T-helper 2 cell treated with Interferon-gamma antibody and Interleukin-4, amounts not matched to agents 5 μg/mL and 100 μg/mL, for 36 hours (primary cell): Measurements from ENCODE around the gene PEAK3.
A peak's percentile ranks its signal among the peaks of the same experiment; 100 is the strongest.
"Not testable (repeated sequence)": the region's sequence is repeated elsewhere in the genome, so short reads cannot be mapped to it uniquely, and the experiment has no call there.

ENCODE experiments used
- DNase-seq: peaks from one replicate; pipeline ENCODE4 v3.0.0; 2021; ENCODE audit warnings: low spot score
- H3K27ac Mint-ChIP-seq: one replicate; pipeline ENCODE4 v1.8.0; 2021; ENCODE audit warnings: mild to moderate bottlenecking, mixed read lengths
- H3K27me3 Mint-ChIP-seq: one replicate; pipeline ENCODE4 v1.8.0; 2021; ENCODE audit warnings: low read depth, mixed read lengths
- H3K36me3 Mint-ChIP-seq: one replicate; pipeline ENCODE4 v1.8.0; 2021; ENCODE audit warnings: low read depth, mixed read lengths
- H3K4me1 Mint-ChIP-seq: one replicate; pipeline ENCODE4 v1.8.0; 2021; ENCODE audit warnings: low read depth, mixed read lengths
- H3K4me3 Mint-ChIP-seq: one replicate; pipeline ENCODE4 v1.8.0; 2022; ENCODE audit warnings: mild to moderate bottlenecking, moderate library complexity, mixed read lengths
- H3K9me3 Mint-ChIP-seq: one replicate; pipeline ENCODE4 v1.8.0; 2021; ENCODE audit warnings: mixed read lengths

The PEAK3 gene

DNA sequence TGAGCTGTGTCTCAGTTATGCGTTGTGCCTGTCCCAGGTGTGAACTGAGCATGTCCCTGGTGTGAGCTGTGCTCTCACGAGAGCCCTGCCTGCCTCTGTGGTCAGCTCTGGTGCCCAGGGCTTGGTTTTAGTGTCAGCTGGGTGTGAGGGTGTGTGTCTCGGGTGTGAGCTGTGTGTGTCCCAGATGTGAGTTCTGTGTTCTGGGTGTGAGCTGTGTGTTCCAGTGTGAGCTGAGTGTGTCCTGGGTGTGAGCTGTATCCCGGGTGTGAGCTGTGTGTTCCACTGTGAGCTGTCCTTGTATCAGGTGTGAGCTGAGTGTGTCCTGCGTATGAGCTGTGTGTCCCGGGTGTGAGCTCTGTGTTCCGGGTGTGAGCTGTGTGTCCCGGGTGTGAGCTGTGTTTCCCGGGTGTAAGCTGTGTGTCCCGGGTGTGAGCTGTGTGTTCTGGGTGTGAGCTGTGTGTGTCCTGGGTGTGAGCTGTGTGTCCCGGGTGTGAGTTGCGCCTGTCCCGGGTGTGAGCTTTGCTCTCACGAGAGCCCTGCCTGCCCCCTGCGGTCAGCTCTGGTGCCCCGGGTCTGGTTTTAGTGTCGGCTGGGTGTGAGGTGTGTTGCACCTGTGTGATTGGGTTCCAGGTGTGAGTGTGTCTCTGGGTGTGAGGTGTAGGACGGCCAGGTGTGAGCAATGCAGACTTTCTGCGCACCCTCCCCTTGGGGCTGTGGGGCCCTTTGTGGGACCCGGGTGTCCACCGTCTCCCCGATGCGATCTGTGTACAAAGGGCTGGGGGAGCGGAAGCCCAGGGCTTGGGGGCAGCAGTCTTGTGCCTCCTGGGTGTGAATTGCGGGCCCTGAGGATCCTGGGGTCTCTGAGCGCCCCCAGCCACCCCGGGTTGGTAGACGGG is 7.1 kb upstream of the PEAK3 start:
- Mint-ChIP-seq H3K36me3 (peaks cover 21% of the 10 kb centered on the region), H3K27ac (peak overlapping the region; percentile 98), H3K9me3 (no peaks in the 10 kb centered on the region), H3K4me3 (peak overlapping the region; percentile 89), H3K4me1 (peaks cover 17% of the 10 kb centered on the region), H3K27me3 (no peaks in the 10 kb centered on the region)
- no peak for DNase-seq

DNA sequence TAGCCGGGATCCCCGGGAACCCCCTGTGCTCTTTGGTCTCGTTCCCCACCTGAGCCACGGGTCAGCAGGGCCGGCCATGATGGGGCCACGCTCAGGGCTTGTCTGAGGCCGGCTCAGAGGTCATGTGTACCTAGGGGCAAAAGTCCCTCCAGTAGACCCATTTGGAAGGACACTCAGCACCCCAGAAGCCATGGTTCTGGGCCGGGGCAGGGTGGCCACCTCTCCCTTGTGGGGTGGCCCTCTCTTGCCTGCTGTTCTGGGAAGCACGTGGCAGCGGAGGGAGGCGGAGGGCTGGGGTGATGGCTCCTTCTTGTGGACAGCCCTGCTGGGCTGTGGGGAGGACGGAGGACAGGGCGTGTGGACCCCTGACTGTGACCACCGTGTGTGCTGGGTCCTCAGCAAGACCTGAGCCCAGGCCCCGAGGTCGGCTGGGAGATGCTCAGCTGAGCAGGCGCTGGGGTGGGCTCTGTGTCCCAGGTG is 6.4 kb upstream of the PEAK3 start:
- Mint-ChIP-seq H3K27ac (peak overlapping the region; percentile 98), H3K9me3 (no peaks in the 10 kb centered on the region), H3K27me3 (no peaks in the 10 kb centered on the region), H3K4me3 (peak overlapping the region; percentile 89), H3K36me3 (peaks cover 17% of the 10 kb centered on the region), H3K4me1 (peaks cover 15% of the 10 kb centered on the region)
- no peak for DNase-seq

DNA sequence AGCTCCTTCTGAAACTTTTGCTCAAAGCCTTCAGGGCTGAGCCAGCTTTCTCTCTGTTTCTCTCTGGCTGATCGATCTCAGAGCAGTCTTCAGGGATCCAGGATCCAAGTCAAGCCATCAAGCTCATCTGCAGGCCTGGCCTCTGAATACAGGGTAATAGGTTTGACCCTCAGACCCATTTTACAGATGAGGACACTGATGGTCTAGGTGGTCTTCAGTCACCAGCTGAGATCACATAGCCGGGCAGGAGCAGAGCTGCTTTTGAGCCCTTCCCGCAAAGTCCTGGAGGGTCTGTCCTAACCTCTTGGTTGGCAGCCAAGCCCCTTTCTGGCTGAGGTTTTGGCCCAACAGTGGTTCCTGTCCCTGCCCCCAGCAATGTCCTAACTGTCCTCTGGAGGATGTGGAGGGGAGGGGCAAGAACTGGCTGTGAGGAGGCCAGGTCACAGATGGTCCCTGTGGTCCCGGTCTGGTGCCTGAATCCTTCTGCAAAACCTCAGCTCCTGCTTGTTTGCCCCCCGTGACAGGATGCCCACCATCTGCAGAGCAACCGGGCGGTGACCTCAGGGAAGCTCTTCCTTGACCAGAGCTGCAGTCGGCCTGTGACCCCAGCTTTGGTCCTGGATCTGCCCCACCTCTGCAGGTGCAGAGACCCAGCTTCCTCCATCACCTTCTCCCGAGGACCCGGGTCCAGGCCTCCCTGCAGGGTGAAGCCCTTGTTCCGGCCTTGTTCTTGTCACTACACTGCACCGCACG is 5.8 kb upstream of the PEAK3 start:
- DNase-seq = no peak
- Mint-ChIP-seq H3K4me1 (peaks cover 18% of the 10 kb centered on the region), H3K36me3 (peaks cover 14% of the 10 kb centered on the region), H3K27me3 (peaks cover 4% of the 10 kb centered on the region), H3K9me3 (no peaks in the 10 kb centered on the region), H3K4me3 (no peak overlapping the region), H3K27ac (peak overlapping the region; percentile 98)

- peaks cover 9% of the 10 kb centered on the region for H3K36me3 Mint-ChIP-seq
- peak overlapping the region; percentile 7 for H3K27ac Mint-ChIP-seq
- no peak for DNase-seq
- H3K4me3 Mint-ChIP-seq = no peak overlapping the region
- H3K9me3 Mint-ChIP-seq = no peaks in the 10 kb centered on the region
- peaks cover 7% of the 10 kb centered on the region for H3K27me3 Mint-ChIP-seq
- H3K4me1 Mint-ChIP-seq = peaks cover 25% of the 10 kb centered on the region
Measured at GRCh38 chr19:2286402-2287140, 4.6 kb upstream of the PEAK3 start.

- no peaks in the 10 kb centered on the region for H3K36me3 Mint-ChIP-seq
Measured at GRCh38 chr19:2283835-2284507, 2.0 kb upstream of the PEAK3 start.

DNA sequence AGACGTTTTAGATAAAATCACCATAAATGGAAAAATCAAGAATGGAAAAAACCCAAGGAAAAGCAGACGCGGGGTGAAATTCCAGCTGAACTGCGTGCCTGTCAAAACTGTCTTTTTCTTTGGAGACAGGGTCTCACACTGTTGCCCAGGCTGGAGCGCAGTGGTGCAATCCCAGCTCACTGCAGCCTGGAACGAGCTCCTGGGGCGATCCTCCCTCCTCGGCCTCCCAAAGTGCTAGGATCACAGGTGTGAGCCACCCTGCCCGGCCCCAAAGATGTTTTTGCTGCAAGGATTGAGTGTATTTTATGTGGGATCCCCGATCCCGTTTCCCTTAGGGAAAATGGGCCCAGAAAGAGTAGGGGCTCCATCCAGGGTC is 875 bp upstream of the PEAK3 start:
- H3K36me3 Mint-ChIP-seq = no peaks in the 10 kb centered on the region
- peaks cover 9% of the 10 kb centered on the region for H3K4me1 Mint-ChIP-seq
- peaks cover 7% of the 10 kb centered on the region for H3K27me3 Mint-ChIP-seq
- no peaks in the 10 kb centered on the region for H3K9me3 Mint-ChIP-seq
- no peak for DNase-seq
- H3K4me3 Mint-ChIP-seq = peak overlapping the region; percentile 27
- no peak overlapping the region for H3K27ac Mint-ChIP-seq

More at GRCh38 chr19:2283835-2284507, 2.0 kb upstream of the PEAK3 start:
- H3K9me3 Mint-ChIP-seq = no peaks in the 10 kb centered on the region
- H3K4me1 Mint-ChIP-seq = peaks cover 17% of the 10 kb centered on the region
- H3K27ac Mint-ChIP-seq = no peak overlapping the region
- H3K27me3 Mint-ChIP-seq = peaks cover 7% of the 10 kb centered on the region
- no peak for DNase-seq
- H3K4me3 Mint-ChIP-seq = no peak overlapping the region

- not testable (repeated sequence) for H3K27me3 Mint-ChIP-seq, H3K36me3 Mint-ChIP-seq, H3K9me3 Mint-ChIP-seq, H3K4me1 Mint-ChIP-seq, DNase-seq, H3K27ac Mint-ChIP-seq
- peak overlapping the region; percentile 73 for H3K4me3 Mint-ChIP-seq
Measured at GRCh38 chr19:2281265-2282061, 512 bp downstream of the PEAK3 start.

DNA sequence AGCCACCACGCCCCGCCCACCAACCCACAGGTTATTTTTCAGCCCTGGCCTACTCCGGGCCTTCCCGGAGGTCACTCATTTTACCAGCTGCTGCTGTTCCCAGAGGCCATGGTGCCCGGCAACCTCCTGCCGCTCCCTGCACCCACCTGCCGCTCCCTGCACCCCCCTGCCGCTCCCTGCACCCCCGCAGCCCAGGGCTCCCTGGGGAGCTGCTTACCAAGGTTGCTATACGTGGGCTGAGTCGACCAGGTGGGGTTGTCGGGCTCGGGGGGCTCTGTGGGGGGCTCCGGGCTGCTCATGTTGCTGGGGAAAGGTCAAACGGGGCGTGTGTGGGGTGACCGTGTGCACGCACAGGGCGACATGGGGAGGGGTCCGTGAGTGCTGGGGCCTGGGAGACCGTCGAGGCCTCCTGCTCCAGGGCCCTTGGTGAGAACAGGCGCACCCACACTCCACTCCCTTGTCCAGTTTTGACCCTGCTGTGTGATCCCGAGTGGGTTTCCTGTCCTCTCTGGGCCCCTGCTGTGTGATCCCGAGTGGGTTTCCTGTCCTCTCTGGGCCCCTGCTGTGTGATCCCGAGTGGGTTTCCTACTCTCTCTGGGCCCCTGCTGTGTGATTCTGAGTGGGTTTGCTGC is 1.2 kb downstream of the PEAK3 start:
- DNase-seq = no peak
- H3K9me3 Mint-ChIP-seq = no peaks in the 10 kb centered on the region
- H3K4me1 Mint-ChIP-seq = peaks cover 9% of the 10 kb centered on the region
- H3K27ac Mint-ChIP-seq = no peak overlapping the region
- no peak overlapping the region for H3K4me3 Mint-ChIP-seq
- no peaks in the 10 kb centered on the region for H3K36me3 Mint-ChIP-seq
- H3K27me3 Mint-ChIP-seq = peaks cover 7% of the 10 kb centered on the region

- Mint-ChIP-seq H3K9me3 (no peaks in the 10 kb centered on the region), H3K36me3 (peaks cover 13% of the 10 kb centered on the region)
Measured at GRCh38 chr19:2278459-2279158, 3.4 kb downstream of the PEAK3 start.

GRCh38 chr19:2277138-2277537 is 4.8 kb downstream of the PEAK3 start:
- H3K27me3 Mint-ChIP-seq = no peaks in the 10 kb centered on the region
- peaks cover 19% of the 10 kb centered on the region for H3K4me1 Mint-ChIP-seq
- H3K27ac Mint-ChIP-seq = no peak overlapping the region
- peaks cover 22% of the 10 kb centered on the region for H3K36me3 Mint-ChIP-seq
- H3K4me3 Mint-ChIP-seq = no peak overlapping the region
- no peak for DNase-seq
- H3K9me3 Mint-ChIP-seq = no peaks in the 10 kb centered on the region

More at GRCh38 chr19:2278459-2279158, 3.4 kb downstream of the PEAK3 start:
- Mint-ChIP-seq H3K4me1 (peaks cover 22% of the 10 kb centered on the region), H3K4me3 (no peak overlapping the region), H3K27ac (no peak overlapping the region), H3K27me3 (peaks cover 7% of the 10 kb centered on the region)
- DNase-seq = no peak

DNA sequence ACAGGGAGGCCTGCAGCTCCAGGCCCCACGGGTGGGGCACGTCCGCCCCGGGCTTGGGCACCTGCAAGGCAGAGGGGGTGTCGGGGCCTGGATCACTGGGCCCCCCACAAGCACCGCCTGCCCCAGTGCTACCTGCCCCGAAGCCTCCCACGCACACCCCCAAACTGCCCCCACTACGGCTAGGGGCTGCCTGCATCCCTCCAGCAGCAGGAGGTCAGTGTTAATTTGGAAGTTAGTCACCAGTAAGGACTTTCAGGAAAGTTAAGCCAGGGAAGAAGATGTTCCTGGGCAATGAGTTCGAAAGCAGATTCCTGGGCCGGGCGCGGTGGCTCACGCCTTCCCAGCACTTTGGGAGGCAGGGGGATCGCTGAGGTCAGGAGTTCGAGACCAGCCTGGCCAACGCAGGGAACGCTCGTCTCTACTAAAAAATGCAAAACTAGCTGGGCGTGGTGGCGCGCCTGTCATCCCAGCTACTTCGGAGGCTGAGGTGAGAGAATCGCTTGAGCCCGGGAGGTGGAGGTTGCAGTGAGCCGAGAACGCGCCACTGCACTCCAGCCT is 5.5 kb downstream of the PEAK3 start:
- H3K4me3 Mint-ChIP-seq = no peak overlapping the region
- H3K9me3 Mint-ChIP-seq = no peaks in the 10 kb centered on the region
- H3K36me3 Mint-ChIP-seq = peaks cover 26% of the 10 kb centered on the region
- H3K4me1 Mint-ChIP-seq = peaks cover 21% of the 10 kb centered on the region
- H3K27ac Mint-ChIP-seq = no peak overlapping the region
- DNase-seq = no peak
- H3K27me3 Mint-ChIP-seq = no peaks in the 10 kb centered on the region
